HepG2 (cell line): ENCODE data around the gene PHOSPHO2. TPM values are rescaled to one million over a fixed set of nuclear protein-coding genes. Genes with fewer than 3 reads are reported as not detected.

Source experiments
- FOXJ3 ChIP-seq: sonication (generic); formaldehyde crosslinking; IDR thresholded peaks from 2 replicates; pipeline ENCODE4 v1.4.0; 2020; ENCODE audit warnings: missing genetic modification reagents, mild to moderate bottlenecking, borderline replicate concordance
- HNRNPK ChIP-seq: fragments of 200-400 bp; formaldehyde crosslinking; IDR thresholded peaks from 2 replicates; pipeline ENCODE4 v1.6.1; 2018; ENCODE audit warnings: low read length, low read depth, moderate library complexity, mild to moderate bottlenecking; ENCODE audit not compliant: poor library complexity, severe bottlenecking
- LBX2 ChIP-seq: sonication (generic); formaldehyde crosslinking; IDR thresholded peaks from 2 replicates; pipeline ENCODE4 v1.5.0; 2020; ENCODE audit warnings: missing genetic modification reagents, mild to moderate bottlenecking, borderline replicate concordance
- MXD3 ChIP-seq: IDR thresholded peaks from 2 replicates; pipeline ENCODE4 v1.6.1; 2016; ENCODE audit warnings: mild to moderate bottlenecking, missing biosample characterization, missing genetic modification reagents
- NBN ChIP-seq: fragments of 450-650 bp; conservative IDR thresholded peaks from 2 replicates; pipeline ENCODE4 v1.6.1; 2017
- SRF ChIP-seq: IDR thresholded peaks from 2 replicates; pipeline ENCODE4 v1.6.1; 2011; ENCODE audit warnings: mild to moderate bottlenecking, low read depth, low read length, moderate library complexity
- STAT5B ChIP-seq: sonication (generic); formaldehyde crosslinking; IDR thresholded peaks from 2 replicates; pipeline ENCODE4 v1.4.0; 2020; ENCODE audit warnings: missing genetic modification reagents
- TMF1 ChIP-seq: sonication (generic); formaldehyde crosslinking; IDR thresholded peaks from 2 replicates; pipeline ENCODE4 v1.8.1; 2022; ENCODE audit warnings: low read depth, missing genetic modification reagents
- ZFP91 ChIP-seq: sonication (generic); formaldehyde crosslinking; IDR thresholded peaks from 2 replicates; pipeline ENCODE4 v1.9.0; 2022; ENCODE audit warnings: missing genetic modification reagents, mild to moderate bottlenecking, borderline replicate concordance
- ZKSCAN8 ChIP-seq: IDR thresholded peaks from 2 replicates; pipeline ENCODE4 v1.6.1; 2016; ENCODE audit warnings: borderline replicate concordance, missing genetic modification reagents, missing compliant biosample characterization
- ZMYM4 ChIP-seq: sonication (generic); formaldehyde crosslinking; IDR thresholded peaks from 2 replicates; pipeline ENCODE4 v1.8.1; 2023; ENCODE audit warnings: mild to moderate bottlenecking, missing genetic modification reagents
- ZNF136 ChIP-seq: sonication (generic); formaldehyde crosslinking; IDR thresholded peaks from 2 replicates; pipeline ENCODE4 v1.8.1; 2022; ENCODE audit warnings: low read depth, mild to moderate bottlenecking, moderate library complexity, missing genetic modification reagents
- ZNF414 ChIP-seq: sonication (generic); formaldehyde crosslinking; IDR thresholded peaks from 2 replicates; pipeline ENCODE4 v1.5.0; 2020; ENCODE audit warnings: missing genetic modification reagents
- ZNF552 ChIP-seq: sonication (generic); formaldehyde crosslinking; IDR thresholded peaks from 2 replicates; pipeline ENCODE4 v1.9.0; 2022; ENCODE audit warnings: missing genetic modification reagents, mild to moderate bottlenecking, borderline replicate concordance
- polyA plus RNA-seq, 8 experiments: library from polyadenylated mRNA; depleted of rRNA in 3 of 8; stranded (reverse) in 7 of 8; unstranded in 1 of 8; fragments of >200 nt; fragmentation: Illumina TruSeq in 4 of 8; extraction: Trizol in 4 of 8; gene quantifications; 2 replicates each; pipeline versions ENCODE4 v1.2.1 to v1.2.3, GENCODE V29; 2011 to 2016; ENCODE audit warnings: low read depth in 4 of 8, missing spikeins in 1 of 8, mixed read lengths in 1 of 8; ENCODE audit not compliant: insufficient read depth in 1 of 8
- total RNA-seq, 5 experiments: library from RNA; depleted of rRNA; stranded (reverse); fragments of >200 nt; fragmentation: Illumina TruSeq; extraction: Trizol; gene quantifications; 2 replicates each; pipeline ENCODE4 v1.2.3, GENCODE V29; 2016; ENCODE audit warnings: low read depth in 1 of 5
- TF ChIP-seq, protein P1 (sequence below): sonication (generic); formaldehyde crosslinking; IDR thresholded peaks from 2 replicates; pipeline ENCODE4 v1.5.1; 2020; ENCODE audit warnings: mild to moderate bottlenecking, missing genetic modification reagents, borderline replicate concordance
- TF ChIP-seq, protein P2 (sequence below): sonication (generic); formaldehyde crosslinking; IDR thresholded peaks from 2 replicates; pipeline ENCODE4 v1.8.0; 2022; ENCODE audit warnings: mild to moderate bottlenecking, missing genetic modification reagents; ENCODE audit not compliant: insufficient replicate concordance
- TF ChIP-seq, protein P3 (sequence below): sonication (generic); formaldehyde crosslinking; IDR thresholded peaks from 2 replicates; pipeline ENCODE4 v1.4.0; 2020; ENCODE audit warnings: mild to moderate bottlenecking, low read depth, missing genetic modification reagents

The PHOSPHO2 gene
- total and polyA plus RNA-seq, 2 of the 13 experiments (the other 11 are each of a cell fraction or from before 2014, with no cell fraction given), result 6.1 to 11.4 TPM

DNA sequence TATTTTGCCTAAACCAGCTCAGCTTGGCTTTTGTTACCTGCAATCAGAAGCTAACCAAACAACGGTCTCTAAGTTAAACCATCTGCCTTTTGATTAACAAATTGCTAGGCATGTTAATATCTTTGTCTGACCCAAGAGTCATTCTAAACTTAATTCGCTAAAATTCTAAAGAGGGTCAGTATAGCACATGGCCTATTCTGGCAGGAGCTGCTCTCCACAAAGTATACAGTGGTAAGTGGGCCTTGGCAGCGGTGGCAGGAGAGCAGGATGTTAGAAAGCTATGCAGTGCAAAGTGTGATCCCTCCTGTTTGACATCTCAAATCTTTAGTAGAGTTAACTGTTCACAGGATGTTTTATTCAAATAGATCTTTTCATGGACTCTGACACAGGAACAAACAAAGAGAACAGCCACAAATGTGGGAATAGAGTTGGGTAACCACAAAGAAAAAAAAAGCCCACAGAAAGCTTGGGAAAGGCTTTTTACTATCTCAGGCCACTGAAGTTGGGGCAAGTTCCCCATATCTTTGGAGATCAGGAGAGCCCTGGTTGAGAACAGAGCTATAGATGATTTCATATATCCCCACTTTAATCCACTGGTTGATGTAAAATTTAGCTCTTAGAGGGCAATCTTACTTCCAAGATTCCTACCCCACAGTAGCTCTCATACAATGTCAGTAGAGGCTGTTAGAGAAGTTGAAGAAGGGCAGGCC, 10.7 kb upstream of the PHOSPHO2 start (continued):
- TF ChIP-seq ZNF136 (CRISPR knock-in tag) (peak; percentile 43; the same call in 1 of the 2 replicates), SRF (peak; percentile 43; the same call in 1 of the 2 replicates), NBN (no peak), LBX2 (CRISPR knock-in tag) (no peak), ZNF414 (CRISPR knock-in tag) (peak; percentile 56; the same call in 1 of the 2 replicates), TMF1 (CRISPR knock-in tag) (no peak), FOXJ3 (peak; percentile 95; the same call in 1 of the 2 replicates), ZKSCAN8 (CRISPR knock-in tag) (peak; percentile 99), ZNF552 (no peak), STAT5B (CRISPR knock-in tag) (no peak), MXD3 (CRISPR knock-in tag) (no peak), ZFP91 (CRISPR knock-in tag) (no peak), HNRNPK (no peak), ZMYM4 (CRISPR knock-in tag) (peak; percentile 93)
- TF ChIP-seq, protein P1, sequence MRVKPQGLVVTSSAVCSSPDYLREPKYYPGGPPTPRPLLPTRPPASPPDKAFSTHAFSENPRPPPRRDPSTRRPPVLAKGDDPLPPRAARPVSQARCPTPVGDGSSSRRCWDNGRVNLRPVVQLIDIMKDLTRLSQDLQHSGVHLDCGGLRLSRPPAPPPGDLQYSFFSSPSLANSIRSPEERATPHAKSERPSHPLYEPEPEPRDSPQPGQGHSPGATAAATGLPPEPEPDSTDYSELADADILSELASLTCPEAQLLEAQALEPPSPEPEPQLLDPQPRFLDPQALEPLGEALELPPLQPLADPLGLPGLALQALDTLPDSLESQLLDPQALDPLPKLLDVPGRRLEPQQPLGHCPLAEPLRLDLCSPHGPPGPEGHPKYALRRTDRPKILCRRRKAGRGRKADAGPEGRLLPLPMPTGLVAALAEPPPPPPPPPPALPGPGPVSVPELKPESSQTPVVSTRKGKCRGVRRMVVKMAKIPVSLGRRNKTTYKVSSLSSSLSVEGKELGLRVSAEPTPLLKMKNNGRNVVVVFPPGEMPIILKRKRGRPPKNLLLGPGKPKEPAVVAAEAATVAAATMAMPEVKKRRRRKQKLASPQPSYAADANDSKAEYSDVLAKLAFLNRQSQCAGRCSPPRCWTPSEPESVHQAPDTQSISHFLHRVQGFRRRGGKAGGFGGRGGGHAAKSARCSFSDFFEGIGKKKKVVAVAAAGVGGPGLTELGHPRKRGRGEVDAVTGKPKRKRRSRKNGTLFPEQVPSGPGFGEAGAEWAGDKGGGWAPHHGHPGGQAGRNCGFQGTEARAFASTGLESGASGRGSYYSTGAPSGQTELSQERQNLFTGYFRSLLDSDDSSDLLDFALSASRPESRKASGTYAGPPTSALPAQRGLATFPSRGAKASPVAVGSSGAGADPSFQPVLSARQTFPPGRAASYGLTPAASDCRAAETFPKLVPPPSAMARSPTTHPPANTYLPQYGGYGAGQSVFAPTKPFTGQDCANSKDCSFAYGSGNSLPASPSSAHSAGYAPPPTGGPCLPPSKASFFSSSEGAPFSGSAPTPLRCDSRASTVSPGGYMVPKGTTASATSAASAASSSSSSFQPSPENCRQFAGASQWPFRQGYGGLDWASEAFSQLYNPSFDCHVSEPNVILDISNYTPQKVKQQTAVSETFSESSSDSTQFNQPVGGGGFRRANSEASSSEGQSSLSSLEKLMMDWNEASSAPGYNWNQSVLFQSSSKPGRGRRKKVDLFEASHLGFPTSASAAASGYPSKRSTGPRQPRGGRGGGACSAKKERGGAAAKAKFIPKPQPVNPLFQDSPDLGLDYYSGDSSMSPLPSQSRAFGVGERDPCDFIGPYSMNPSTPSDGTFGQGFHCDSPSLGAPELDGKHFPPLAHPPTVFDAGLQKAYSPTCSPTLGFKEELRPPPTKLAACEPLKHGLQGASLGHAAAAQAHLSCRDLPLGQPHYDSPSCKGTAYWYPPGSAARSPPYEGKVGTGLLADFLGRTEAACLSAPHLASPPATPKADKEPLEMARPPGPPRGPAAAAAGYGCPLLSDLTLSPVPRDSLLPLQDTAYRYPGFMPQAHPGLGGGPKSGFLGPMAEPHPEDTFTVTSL (CRISPR knock-in tag), result peak; percentile 97
- TF ChIP-seq, protein P2, sequence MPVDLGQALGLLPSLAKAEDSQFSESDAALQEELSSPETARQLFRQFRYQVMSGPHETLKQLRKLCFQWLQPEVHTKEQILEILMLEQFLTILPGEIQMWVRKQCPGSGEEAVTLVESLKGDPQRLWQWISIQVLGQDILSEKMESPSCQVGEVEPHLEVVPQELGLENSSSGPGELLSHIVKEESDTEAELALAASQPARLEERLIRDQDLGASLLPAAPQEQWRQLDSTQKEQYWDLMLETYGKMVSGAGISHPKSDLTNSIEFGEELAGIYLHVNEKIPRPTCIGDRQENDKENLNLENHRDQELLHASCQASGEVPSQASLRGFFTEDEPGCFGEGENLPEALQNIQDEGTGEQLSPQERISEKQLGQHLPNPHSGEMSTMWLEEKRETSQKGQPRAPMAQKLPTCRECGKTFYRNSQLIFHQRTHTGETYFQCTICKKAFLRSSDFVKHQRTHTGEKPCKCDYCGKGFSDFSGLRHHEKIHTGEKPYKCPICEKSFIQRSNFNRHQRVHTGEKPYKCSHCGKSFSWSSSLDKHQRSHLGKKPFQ, result peak; percentile 72
- TF ChIP-seq, protein P3, sequence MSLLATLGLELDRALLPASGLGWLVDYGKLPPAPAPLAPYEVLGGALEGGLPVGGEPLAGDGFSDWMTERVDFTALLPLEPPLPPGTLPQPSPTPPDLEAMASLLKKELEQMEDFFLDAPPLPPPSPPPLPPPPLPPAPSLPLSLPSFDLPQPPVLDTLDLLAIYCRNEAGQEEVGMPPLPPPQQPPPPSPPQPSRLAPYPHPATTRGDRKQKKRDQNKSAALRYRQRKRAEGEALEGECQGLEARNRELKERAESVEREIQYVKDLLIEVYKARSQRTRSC, result no peak
